NCI-H345 treated with DMSO at 0.1 percent for 48 hours (cell line): ENCODE measurements around the gene ANKUB1.

ENCODE experiments used
- DNase-seq: peaks from one replicate; lab custom pipeline; 2025; ENCODE audit not compliant: unreplicated experiment; lab: John Stamatoyannopoulos, UW

Gene ANKUB1

DNA sequence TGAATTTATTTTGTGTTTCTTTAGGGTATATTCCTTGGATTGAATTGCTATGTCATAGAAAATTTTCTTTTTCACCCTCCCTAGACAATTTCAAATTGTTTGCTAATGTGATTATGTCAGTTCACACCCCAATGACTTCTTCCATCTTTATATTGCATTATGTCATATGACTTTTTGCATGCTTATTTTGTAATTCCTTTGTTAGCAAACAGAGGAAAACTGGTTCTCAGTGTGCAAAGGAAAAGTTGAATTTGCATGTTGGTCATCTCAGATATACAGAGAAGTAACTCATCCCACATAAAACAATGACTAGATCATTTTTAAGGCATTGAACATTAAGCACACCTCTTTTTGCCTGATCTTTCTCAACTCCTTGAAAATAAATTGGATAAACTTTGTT is 17.3 kb upstream of the ANKUB1 start:
- DNase-seq: no peak

DNA sequence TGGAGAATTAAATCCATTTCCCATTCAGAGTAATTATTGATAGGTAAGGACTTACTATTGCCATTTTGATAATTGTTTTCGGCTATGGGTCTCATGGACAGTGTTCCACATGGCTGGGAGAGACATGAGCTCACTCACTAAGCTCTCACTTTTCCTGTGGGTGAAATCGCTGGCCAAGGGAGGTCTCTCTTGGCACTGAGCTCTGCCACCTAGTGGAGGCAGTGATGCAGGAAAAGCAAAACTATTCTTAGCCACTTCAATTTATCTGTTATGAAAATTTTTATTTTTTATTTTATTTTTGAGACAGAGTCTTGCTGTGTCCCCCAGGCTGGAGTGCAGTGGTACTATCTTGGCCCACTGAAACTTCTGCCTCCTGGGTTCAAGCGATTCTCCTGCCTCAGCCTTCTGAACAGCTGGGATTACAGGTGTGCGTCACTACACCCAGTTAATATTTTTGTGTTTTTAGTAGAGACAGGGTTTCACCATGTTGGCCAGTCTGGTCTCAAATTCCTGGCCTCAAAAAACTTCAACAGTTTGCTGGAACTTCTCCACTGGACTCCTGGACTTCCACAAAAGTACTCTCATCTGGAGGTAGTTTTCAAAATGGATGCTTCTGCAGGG is 16.0 kb upstream of the ANKUB1 start:
- peak; percentile 20 for DNase-seq

DNA sequence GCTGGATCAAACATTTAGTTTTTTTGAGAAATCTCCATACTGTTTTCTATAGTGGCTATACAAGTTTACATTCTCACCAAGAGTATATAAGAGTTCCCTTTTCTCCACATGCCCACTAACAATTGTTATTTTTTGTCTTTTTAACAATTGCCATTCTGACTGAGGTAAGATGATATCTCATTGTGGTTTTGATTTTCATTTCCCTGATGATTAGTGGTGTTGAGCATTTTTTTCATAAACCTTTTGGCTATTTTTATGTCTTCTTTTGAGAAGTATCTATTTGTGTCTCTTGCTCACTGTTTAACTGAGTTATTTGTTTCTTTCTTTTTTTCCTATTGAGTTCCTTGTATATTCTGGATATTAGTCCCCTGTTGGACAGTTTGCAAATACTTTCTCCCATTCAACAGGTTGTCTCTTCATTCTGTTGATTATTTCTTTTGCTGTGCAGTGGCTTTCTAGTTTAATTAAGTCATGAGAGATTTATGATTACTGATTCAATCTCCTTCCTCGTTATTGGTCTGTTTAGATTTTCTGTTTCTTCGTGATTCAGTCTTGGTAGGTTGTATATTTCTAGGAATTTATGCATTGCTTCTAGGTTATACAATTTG is 13.9 kb upstream of the ANKUB1 start:
- no peak for DNase-seq

DNA sequence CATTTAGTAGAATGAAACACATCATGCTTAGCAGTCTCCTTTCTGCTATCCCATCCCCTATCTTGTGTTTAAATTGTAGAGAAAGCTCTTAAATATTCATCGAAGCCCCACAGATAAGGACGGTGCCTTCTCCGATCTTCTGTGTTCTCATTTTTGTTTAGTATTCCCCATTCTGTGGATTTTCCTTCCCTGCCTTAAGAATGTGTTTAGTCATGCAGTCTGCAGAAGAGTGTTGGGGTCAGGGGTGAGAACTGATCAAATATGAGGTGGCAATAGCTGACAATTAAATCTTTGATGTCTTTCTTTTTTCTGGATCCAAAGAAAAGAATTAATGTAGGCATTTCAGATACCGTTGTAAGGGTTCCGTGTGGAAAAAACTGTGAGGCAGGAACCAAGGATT is 9.3 kb upstream of the ANKUB1 start:
- DNase-seq: no peak

DNA sequence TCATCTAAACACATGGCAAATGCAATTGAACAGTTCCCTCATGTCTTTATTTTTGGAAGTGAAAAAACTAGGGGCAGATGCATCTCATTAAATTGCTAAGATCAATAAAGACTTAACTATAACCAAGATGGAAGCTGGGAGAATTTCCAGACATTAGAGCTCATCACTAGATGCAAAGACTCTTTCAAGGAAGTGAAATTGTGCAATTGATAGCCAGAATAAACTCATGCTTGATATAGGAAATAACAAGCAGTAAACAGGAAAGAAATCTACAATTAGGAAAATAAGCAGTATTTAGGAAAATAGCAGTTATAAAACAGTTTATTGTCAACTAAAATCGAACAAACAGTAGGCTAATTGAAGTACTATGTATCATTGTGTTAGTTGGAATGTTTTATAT is 8.8 kb upstream of the ANKUB1 start:
- DNase-seq: no peak

DNA sequence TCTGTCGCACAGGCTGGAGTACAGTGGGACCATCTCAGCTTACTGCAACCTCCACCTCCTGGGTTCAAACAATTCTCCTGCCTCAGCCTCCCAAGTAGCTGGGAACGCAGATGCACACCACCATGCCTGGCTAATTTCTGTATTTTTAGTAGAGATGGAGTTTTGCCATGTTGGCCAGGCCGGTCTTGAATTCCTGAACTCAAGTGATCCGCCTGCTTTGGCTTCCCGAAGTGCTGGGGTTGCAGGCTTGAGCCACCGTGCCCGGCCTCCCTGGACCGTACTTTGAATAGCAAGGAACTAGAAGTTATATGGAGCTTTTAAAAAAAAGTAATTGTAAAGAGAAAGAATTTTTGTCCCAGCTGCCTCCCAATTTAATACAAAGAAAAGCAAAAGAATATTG is 8.3 kb upstream of the ANKUB1 start:
- no peak for DNase-seq

DNA sequence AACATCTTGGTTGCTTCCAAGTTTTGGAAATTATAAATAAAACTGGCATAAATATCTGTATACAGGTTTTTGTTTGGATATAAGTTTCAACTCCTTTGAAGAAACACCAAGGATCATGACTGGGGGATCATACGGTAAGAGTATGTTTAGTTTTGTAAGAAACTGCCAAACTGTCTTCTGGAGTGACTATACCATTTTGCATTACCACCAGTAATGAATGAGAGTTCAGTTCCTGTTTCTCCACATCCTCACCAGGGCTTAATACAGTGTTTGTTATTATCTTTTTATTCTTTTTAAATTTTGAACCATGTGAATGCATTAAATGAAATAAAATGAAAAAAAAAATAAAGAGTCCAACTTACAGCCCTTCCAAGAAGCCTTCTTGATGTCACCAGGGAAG is 3.7 kb upstream of the ANKUB1 start:
- no peak for DNase-seq

DNA sequence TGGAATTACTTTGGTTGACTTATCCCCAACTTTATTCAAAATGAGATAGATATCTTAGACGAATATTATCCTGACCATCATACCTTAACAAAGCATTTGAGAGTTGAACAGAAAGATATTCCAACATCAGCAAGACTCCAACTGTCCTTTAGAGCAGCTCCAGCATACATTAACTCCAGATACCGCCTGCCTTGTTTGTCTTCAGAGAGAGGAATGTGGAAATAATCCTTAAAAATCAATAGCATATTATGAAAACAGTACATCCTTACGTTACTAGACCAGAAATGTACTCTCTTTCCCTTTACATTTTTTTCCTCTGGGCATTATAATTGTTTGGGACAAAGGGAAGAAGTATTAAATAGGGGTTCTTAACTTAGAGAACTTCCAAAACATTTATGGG is 1.7 kb downstream of the ANKUB1 start:
- no peak for DNase-seq

DNA sequence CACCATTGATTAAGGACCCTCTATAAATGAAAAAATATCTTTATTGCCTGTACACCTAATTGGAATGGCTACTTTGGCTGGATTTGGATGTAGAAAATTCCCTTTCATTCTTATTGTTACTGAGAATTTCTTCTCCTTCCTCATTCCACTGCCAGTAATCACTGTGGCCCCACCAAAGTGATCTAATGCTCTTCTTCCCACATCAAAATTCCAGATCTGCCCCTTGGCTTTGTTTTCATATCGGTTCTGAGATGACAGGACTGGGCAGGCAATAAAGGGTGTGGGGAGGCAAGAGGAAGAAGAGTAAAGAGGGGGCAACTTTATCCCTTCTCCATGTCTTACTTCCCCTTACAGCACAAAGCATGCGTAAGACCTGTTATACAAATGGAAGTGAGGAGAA is 2.1 kb downstream of the ANKUB1 start:
- no peak for DNase-seq

DNA sequence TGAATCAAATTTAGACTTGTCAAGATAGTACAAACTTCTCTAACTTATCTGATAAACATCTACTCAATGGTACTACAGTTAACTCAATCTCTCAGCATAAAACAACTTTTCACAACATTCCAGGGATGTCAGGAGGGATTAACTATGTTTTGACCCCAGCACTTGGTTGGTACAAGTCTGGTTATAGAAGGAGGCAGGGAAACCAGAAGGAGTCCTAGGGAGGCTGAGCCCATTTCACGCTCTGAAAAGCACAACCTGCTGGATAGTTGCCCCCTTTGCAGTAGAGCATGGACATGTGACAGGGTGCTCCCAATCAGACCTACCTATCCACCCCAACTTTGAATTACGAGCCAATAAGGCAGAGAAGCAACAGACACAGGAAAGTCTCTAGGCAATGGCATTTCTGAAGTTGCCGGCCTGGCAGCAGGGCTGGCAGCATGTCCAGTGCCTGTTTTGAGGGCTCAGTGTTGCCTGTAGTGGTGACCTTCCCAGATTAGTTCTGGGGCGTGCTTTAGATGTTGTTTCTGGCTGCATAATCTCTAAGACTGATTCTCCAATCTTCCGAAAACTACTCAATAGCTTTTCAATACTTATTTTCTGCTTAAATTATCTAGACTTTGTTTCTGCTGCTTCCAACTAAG is 8.2 kb downstream of the ANKUB1 start:
- no peak for DNase-seq

DNA sequence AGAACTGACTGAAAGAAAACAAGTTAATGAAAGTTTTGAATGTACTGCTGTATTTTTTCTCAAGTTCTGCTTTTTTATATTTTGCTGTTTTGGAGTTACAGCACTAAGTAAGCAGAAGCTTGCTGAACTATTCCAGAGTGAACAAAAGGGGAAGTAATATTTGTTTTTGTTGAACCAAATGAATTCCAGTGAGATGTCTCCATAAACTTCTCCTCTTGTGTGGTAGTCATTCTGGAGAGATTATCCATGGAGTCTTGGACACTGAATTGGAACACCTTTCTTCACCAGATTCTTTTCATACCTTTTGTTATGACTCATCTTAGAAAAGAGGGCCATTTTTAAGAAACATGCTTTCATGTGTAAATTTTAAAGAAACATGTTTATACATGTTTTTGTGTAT is 8.8 kb downstream of the ANKUB1 start:
- DNase-seq: no peak

DNA sequence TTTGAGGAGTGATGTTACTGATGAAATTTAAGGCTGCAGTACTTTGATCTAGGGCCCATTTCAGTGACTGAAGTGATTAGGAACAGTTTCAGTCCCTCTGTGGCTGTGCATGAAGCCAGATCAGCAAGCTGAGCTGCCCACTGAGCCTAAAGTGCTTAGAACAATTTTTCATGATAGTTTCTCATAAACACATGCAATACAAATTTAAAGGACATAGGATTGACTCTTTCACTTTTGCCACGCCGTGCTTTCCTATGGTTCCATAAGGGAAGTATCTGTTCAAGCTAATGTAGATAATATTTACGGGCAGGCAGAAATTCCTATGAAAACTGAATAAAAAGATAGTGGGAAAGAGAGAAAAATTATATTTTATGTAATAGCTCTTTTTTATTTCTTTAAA is 10.6 kb downstream of the ANKUB1 start:
- no peak for DNase-seq

DNA sequence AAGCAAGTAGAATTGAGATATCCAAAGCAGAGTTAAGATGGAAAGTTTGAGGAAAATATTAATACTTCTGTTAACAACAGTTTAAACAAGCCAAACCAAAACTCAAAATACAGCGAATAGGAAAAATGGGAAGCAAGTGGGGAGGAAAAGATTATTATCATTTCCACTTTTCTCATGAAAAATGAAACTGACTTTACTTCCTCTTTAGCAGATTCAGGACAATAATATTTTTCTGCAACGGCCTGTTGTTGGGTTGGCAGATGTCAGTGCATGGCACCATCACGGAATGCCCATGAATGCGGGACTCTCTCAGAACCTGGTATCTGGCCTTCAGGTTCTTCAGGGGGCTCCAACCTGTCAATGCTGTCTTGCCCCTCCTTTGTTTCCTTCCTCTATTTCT is 11.1 kb downstream of the ANKUB1 start:
- no peak for DNase-seq

DNA sequence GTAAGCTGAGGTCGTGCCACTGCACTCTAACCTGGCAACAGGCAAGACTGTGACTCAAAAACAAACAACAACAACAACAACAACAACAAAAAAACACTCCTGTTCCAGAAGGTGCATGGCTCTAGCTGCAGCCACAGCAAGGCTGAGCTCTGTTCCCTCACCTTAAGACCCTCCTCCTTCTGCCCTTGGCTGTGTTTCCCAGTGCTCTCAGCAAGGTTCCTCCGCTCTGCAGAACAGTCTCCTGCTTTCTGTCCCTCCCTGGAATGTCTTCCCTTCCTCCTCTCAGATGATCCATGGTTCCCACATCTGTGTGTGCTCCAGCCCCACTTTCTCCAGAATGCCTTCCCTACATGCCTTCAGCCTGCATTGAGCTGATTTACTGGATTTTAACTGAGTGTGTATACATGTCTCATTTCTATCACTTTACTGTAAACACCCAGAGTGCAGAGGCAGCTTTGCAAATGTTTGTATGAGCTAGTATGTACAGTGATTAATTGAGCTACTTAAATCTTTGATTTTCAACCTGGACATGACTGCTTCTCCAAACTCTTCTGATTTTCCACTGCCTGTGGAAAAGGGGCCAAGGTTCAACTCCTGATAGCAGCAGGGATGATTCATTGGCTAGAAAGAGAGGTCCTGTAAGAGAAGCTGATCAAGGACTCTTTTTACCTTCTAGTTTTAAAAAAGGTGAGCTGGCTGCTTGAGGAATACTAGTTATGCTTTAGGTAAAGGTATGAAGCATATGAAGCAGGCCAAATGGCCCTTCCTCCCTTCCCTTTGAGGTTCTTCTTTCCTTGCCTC is 14.7 kb downstream of the ANKUB1 start:
- no peak for DNase-seq

DNA sequence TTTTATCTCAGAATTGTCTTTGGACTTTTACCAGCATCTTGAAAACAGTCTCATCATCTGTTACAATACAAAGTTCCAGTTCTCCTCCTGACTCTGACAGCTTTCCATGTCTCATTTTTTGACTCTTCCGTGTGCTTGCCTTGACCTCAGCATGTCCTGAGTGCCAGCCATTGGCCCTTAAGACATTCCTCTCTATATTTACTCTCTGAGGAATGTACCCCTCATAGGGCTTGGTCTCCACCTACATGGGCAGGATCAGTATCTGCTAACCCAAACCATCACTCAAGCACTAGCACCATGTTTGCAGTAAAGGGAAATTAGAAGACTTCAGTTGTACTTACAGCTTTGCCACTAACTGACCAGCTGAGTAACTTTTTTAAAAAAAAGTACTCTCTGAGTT is 16.2 kb downstream of the ANKUB1 start:
- no peak for DNase-seq

DNA sequence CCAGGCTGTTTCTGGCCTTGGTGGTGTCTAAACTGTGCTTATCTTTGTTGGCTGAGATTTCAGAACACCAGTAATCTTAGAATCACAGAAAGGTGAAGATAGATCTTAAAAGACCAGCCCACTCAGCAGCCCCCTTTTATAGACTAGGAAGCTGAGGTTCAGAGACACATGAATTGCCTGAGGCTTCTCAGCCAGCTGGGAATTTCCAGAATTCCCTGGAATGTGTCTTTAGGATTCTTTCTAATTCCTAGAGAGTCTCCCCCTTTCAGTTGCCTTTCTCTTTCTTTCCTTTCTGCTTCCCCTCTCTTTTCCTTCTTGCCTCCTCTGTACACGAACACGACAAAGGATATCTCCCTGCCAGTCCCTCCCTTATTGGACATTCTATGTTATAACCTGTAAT is 19.5 kb downstream of the ANKUB1 start:
- DNase-seq: no peak

DNA sequence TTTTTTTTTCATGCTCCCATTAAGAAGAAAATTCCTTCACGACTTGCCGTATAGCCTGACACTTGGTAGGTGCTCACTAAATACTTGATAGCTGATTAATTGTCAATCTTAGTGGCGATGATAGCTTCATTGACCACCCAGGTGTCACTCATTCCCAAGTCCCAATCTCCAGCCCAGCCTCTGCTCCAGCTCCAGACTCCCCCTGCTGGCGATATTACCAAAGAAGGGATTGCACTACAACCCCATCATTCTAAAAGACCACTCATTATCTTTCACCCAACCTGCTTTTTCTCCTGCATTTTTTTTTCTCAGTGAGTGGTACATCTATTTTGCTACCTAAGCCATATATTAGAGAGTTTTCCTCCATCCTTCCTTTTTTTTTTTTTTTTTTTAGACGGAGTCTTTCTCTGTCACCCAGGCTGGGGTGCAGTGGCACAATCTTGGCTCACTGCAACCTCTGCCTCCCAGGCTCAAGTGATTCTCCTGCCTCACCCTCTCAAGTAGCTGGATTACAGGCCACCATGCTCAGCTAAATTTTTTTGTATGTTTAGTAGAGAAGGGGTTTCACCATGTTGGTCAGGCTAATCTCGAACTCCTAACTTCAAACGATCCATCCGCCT is 20.6 kb downstream of the ANKUB1 start:
- no peak for DNase-seq

DNA sequence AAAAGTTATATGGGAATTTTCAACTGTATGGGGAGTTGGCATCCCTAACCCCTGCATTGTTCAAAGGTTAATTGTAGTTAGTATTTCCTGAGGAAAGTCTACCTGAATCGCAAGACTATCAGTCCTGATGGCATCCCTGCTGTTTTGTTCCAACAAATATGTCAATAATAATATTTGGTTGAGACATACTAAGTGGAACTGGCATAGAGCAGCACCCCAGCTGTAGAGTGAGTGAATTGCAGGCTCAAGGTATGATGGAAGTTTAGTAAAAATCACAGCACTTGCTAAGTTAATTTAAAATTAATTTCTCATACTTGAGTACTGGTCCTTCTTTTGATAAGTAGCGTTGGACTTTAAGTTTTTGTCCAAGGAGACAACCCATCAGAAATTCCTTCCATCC is 22.1 kb downstream of the ANKUB1 start:
- DNase-seq: no peak

DNA sequence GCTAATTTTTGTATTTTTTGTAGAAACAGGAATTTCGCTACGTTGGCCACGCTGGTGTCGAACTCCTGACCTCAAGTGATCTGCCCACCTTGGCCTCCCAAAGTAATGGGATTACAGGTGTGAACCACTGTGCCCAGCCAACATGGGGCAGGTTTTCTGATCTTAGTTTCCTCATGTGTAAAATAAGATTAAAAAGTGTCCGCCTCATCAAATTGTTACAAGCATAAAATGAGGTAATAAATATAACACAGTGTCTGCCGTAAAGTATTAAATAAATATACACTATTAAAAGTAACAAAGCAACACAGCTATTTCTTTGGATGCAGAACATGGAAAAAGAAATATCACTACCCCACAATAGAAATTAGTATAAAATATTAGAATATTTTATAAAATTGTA is 23.6 kb downstream of the ANKUB1 start:
- DNase-seq: no peak

DNA sequence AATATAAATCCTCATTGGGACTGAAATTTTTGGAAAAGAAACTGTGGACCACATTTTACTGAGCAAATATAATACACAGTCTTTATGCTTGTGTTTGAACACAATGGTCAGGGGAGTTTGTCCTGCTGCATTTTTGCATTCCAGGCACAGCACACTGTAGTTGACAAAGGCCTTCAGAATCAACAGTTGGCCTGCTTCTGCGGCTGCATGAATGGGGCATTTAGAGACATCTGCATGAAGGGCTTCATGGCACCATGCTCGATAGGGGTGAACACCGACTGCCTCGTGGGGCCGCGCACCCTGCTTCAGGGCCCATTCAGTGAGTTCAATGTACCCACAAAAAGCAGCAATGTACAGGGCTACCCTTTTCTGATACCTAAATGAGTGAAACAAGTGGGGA is 24.6 kb downstream of the ANKUB1 start:
- no peak for DNase-seq

DNA sequence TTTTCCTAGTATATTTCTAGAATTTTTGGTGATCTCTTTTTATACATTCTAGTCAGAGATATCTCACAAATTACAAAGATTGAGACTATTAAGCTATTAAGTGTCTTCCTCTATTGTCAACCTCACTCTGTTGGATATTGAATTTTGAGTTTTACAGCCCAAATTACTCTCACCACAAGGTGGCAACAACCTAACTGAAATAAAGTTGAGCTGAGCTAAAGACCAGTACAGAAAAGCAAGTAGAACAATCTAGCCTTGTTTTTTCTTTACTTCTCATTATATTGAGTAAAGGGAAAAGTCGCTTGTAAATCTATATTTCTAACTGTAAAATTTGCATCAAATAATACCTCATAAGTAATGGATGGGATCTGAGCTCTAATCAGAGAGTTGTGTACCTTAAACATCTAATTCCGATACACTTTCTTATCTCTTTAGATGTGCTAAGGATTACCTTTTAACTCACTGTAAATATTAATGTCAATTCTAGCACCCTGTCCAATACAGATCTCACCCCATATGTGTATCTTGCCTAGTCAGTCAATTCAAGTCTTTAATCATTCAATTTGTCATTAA is 26.5 kb downstream of the ANKUB1 start:
- DNase-seq: no peak
